Measurements from ENCODE around the gene IL4R. TPM values are rescaled to one million over a fixed set of nuclear protein-coding genes. Genes with fewer than 3 reads are reported as not detected.

The IL4R gene
- total RNA-seq, 1 experiment from 2014 or later: 28.9 TPM

DNA sequence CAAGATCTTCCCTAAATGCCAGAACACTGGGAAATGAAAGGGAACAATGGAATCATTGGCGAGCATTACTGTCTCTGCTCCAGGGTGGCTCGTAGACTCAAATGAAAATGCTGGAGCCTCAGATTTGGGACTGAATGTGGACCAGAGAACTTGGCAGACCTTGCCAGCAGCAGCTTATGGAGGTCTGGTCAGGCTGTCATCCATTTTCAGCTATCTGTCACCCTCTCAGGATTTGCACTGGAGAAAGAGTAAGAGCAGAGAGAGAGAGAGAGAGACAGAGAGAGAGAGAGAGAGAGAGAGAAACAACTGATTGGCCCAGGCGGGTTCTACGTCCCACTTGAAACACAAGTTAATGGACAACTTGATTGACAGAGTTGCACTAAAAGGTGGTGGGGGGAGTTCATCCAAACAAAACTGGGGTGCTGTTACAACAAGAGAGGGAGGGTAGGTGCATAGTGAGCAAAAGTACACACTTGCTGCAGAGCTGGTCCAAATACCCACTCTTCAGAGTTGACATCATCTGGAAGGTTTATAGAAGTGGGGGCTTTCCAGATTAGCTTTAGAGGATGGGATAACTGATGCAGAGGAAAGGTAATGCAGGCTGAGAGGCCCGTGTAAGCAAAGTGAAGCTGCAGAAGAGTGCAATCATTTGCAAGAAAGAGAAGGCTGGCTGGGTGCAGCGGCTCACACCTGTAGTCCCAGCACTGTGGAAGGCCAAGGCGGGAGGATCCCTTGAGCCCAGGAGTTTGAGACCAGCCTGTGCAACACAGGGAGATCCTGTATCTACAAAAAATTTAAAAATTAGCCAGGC is 28.7 kb upstream of the IL4R start:
- POLR2A ChIA-PET: no interaction called here
- TF ChIP-seq, protein P1, sequence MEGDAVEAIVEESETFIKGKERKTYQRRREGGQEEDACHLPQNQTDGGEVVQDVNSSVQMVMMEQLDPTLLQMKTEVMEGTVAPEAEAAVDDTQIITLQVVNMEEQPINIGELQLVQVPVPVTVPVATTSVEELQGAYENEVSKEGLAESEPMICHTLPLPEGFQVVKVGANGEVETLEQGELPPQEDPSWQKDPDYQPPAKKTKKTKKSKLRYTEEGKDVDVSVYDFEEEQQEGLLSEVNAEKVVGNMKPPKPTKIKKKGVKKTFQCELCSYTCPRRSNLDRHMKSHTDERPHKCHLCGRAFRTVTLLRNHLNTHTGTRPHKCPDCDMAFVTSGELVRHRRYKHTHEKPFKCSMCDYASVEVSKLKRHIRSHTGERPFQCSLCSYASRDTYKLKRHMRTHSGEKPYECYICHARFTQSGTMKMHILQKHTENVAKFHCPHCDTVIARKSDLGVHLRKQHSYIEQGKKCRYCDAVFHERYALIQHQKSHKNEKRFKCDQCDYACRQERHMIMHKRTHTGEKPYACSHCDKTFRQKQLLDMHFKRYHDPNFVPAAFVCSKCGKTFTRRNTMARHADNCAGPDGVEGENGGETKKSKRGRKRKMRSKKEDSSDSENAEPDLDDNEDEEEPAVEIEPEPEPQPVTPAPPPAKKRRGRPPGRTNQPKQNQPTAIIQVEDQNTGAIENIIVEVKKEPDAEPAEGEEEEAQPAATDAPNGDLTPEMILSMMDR (IDR thresholded peaks at IDR 0.05): no peak
- no peak for TF ChIP-seq POLR2AphosphoS5 (IDR thresholded peaks at IDR 0.05; ENCODE audit: low read depth, low read length)
- TF ChIP-seq, protein P2, sequence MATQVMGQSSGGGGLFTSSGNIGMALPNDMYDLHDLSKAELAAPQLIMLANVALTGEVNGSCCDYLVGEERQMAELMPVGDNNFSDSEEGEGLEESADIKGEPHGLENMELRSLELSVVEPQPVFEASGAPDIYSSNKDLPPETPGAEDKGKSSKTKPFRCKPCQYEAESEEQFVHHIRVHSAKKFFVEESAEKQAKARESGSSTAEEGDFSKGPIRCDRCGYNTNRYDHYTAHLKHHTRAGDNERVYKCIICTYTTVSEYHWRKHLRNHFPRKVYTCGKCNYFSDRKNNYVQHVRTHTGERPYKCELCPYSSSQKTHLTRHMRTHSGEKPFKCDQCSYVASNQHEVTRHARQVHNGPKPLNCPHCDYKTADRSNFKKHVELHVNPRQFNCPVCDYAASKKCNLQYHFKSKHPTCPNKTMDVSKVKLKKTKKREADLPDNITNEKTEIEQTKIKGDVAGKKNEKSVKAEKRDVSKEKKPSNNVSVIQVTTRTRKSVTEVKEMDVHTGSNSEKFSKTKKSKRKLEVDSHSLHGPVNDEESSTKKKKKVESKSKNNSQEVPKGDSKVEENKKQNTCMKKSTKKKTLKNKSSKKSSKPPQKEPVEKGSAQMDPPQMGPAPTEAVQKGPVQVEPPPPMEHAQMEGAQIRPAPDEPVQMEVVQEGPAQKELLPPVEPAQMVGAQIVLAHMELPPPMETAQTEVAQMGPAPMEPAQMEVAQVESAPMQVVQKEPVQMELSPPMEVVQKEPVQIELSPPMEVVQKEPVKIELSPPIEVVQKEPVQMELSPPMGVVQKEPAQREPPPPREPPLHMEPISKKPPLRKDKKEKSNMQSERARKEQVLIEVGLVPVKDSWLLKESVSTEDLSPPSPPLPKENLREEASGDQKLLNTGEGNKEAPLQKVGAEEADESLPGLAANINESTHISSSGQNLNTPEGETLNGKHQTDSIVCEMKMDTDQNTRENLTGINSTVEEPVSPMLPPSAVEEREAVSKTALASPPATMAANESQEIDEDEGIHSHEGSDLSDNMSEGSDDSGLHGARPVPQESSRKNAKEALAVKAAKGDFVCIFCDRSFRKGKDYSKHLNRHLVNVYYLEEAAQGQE (IDR thresholded peaks at IDR 0.05; ENCODE audit: insufficient read depth in 1 of 2, low read depth in 2 of 2, low read length in 1 of 2): no peak
- TF ChIP-seq TCF7L2 (IDR thresholded peaks at IDR 0.05; ENCODE audit: low read depth, low read length): no peak
- no peak for TF ChIP-seq SIN3A (IDR thresholded peaks at IDR 0.05; ENCODE audit: borderline replicate concordance, insufficient read depth, low read depth, low read length)
- ATAC-seq (no peak), DNase-seq (ENCODE audit: low read depth, low spot score) (no peak)
- H3K27me3 ChIP-seq (ENCODE audit: control insufficient read depth, insufficient read depth, low read length): no peaks in the 10 kb centered on the region
- no peak overlapping the region for H3K4me3 ChIP-seq (ENCODE audit: low read depth in 2 of 2, low read length in 2 of 2)
- no TSS peak for BruUV-seq (replicated peaks)
- intact Hi-C loops (cut with micrococcal nuclease; ENCODE audit: unreplicated experiment): no loop called here
- in situ Hi-C loops (cut with HindIII; ENCODE audit: low pct_unique_long_range_greater_than_20kb, low sequenced_read_pairs): no loop called here
- H3K4me1 ChIP-seq (ENCODE audit: control insufficient read depth, insufficient read depth, low read length): no peaks in the 10 kb centered on the region
- no peaks in the 10 kb centered on the region for H3K9me3 ChIP-seq (ENCODE audit: control insufficient read depth, insufficient read depth, low read depth, low read length)
- no peaks in the 10 kb centered on the region for H3K36me3 ChIP-seq (ENCODE audit: control insufficient read depth, insufficient read depth, low read length)
- CTCF ChIA-PET: no interaction called here
- H3K27ac ChIP-seq (ENCODE audit: low read length): no peak overlapping the region

- Histone ChIP-seq H3K27me3 (ENCODE audit: control insufficient read depth, insufficient read depth, low read length) (no peaks in the 10 kb centered on the region), H3K36me3 (ENCODE audit: control insufficient read depth, insufficient read depth, low read length) (no peaks in the 10 kb centered on the region), H3K9me3 (ENCODE audit: control insufficient read depth, insufficient read depth, low read depth, low read length) (no peaks in the 10 kb centered on the region), H3K4me3 (ENCODE audit: low read depth in 2 of 2, low read length in 2 of 2) (no peak overlapping the region), H3K4me1 (ENCODE audit: control insufficient read depth, insufficient read depth, low read length) (no peaks in the 10 kb centered on the region), H3K27ac (ENCODE audit: low read length) (no peak overlapping the region)
- BruUV-seq (replicated peaks): no TSS peak
- DNase-seq (ENCODE audit: low read depth, low spot score) (no peak), ATAC-seq (no peak)
- POLR2A ChIA-PET: no interaction called here
- TF ChIP-seq SIN3A (IDR thresholded peaks at IDR 0.05; ENCODE audit: borderline replicate concordance, insufficient read depth, low read depth, low read length) (no peak), TCF7L2 (IDR thresholded peaks at IDR 0.05; ENCODE audit: low read depth, low read length) (no peak), POLR2AphosphoS5 (IDR thresholded peaks at IDR 0.05; ENCODE audit: low read depth, low read length) (no peak)
- TF ChIP-seq, protein P2 (IDR thresholded peaks at IDR 0.05; ENCODE audit: insufficient read depth in 1 of 2, low read depth in 2 of 2, low read length in 1 of 2): no peak
- TF ChIP-seq, protein P1 (IDR thresholded peaks at IDR 0.05): no peak
- CTCF ChIA-PET: no interaction called here
- intact Hi-C loops (cut with micrococcal nuclease; ENCODE audit: unreplicated experiment) (no loop called here), in situ Hi-C loops (cut with HindIII; ENCODE audit: low pct_unique_long_range_greater_than_20kb, low sequenced_read_pairs) (no loop called here)
Measured at GRCh38 chr16:27285676-27286196, 28.0 kb upstream of the IL4R start.

All from Panc1 (cell line).